Esophagus muscularis mucosa (tissue), 4 donors: ENCODE measurements around the gene PKM. TPM values are rescaled to one million over a fixed set of nuclear protein-coding genes. Genes with fewer than 3 reads are reported as not detected.
A peak's percentile ranks its signal among the peaks of the same experiment; 100 is the strongest.

ENCODE experiments used
- DNase-seq: peaks from one replicate; pipeline ENCODE4 v3.0.0-alpha.2; 2017; ENCODE audit errors: extremely low spot score
- H3K27ac ChIP-seq, 4 donors: fragments of 200-600 bp; sonication (generic); replicated peaks in 1 of 4; 1 replicate in 3 of 4; 2 replicates in 1 of 4; pipeline ENCODE4 v1.5.1; 2016 to 2019; ENCODE audit warnings: mild to moderate bottlenecking in 1 of 4
- H3K27me3 ChIP-seq, 4 donors: fragments of 200-600 bp; sonication (generic); one replicate each; pipeline versions ENCODE4 v1.5.1 to v1.6.0; 2016 to 2019
- H3K36me3 ChIP-seq, 4 donors: fragments of 200-600 bp; sonication (generic); one replicate each; pipeline ENCODE4 v1.5.1; 2016 to 2019
- H3K4me1 ChIP-seq, 4 donors: fragments of 200-600 bp; sonication (generic); one replicate each; pipeline ENCODE4 v1.5.1; 2016 to 2019
- H3K4me3 ChIP-seq, 4 donors: fragments of 200-600 bp; sonication (generic); 1 replicate in 2 of 4; 2 replicates in 2 of 4; pipeline ENCODE4 v1.5.1; 2016 to 2019; ENCODE audit warnings: mild to moderate bottlenecking in 4 of 4, moderate library complexity in 1 of 4
- H3K9me3 ChIP-seq, 4 donors: fragments of 200-600 bp; sonication (generic); 1 replicate in 3 of 4; 2 replicates in 1 of 4; pipeline ENCODE4 v1.5.1; 2016 to 2019
- CTCF ChIP-seq, 3 experiments: fragments of 200-600 bp in 2 of 3; fragments of 450-650 bp in 1 of 3; sonication (generic) in 2 of 3; IDR thresholded peaks; one replicate each; pipeline ENCODE4 v1.5.1; 2017 to 2019; ENCODE audit warnings: antibody characterized with exemption in 3 of 3, mild to moderate bottlenecking in 2 of 3, moderate library complexity in 1 of 3
- EP300 ChIP-seq: sonication (generic); formaldehyde crosslinking; IDR thresholded peaks from one replicate; pipeline ENCODE4 v1.6.1; 2017; ENCODE audit warnings: antibody characterized with exemption
- POLR2A ChIP-seq: fragments of 450-650 bp; IDR thresholded peaks from one replicate; pipeline ENCODE4 v1.6.1; 2017; ENCODE audit warnings: antibody characterized with exemption, moderate library complexity, mild to moderate bottlenecking, low read depth
- POLR2AphosphoS5 ChIP-seq, 2 donors: sonication (generic); formaldehyde crosslinking; IDR thresholded peaks; one replicate each; pipeline ENCODE4 v1.6.1; 2017; ENCODE audit warnings: antibody characterized with exemption in 2 of 2
- WGBS: methylation state at CpG from one replicate; pipeline ENCODE4 v1.1.5; 2018; 5-methylcytosine and 5-hydroxymethylcytosine counted together
- intact Hi-C: fragments of 100-400 bp; cut with DNase I; formaldehyde crosslinking; loops from one replicate; pipeline ENCODE4 v1.15.1; 2023
- total RNA-seq, 4 donors: library from RNA; depleted of rRNA; stranded (reverse); fragments of >200 nt; gene quantifications; one replicate each; pipeline versions ENCODE4 v1.1.0 to v1.2.1, GENCODE V29; 2016

Gene PKM
- total RNA-seq, 4 donors from 2014 or later, result 392 to 605 (median 482) TPM

- H3K9me3 ChIP-seq, result no peaks in the 10 kb centered on the region
- peak overlapping the region in 2 of 4 donors; percentile 38 to 40 for H3K27ac ChIP-seq
- H3K4me3 ChIP-seq, result no peak overlapping the region
- intact Hi-C loops, result no loop called here
- no peak for TF ChIP-seq CTCF (IDR thresholded peaks at IDR 0.05)
- TF ChIP-seq POLR2A, result no peak
- TF ChIP-seq EP300, result no peak
- TF ChIP-seq POLR2AphosphoS5 (IDR thresholded peaks at IDR 0.05), result no peak
- peaks cover 14 to 38% (median 31%) of the 10 kb centered on the region in 4 donors for H3K4me1 ChIP-seq
- 89% methylated on average over 5 of the region's 5 CpGs for WGBS
- no peak for DNase-seq
- H3K36me3 ChIP-seq, result no peaks in the 10 kb centered on the region
- H3K27me3 ChIP-seq, result peaks cover 0 to 46% (median 8%) of the 10 kb centered on the region in 4 donors
Observed at GRCh38 chr15:72180761-72181324, 50.1 kb downstream of the PKM start.

GRCh38 chr15:72179950-72180581, 50.9 kb downstream of the PKM start:
- intact Hi-C loops, result no loop called here
- no peak for DNase-seq
- 70% methylated on average over 11 of the region's 16 CpGs for WGBS
- no peaks in the 10 kb centered on the region for H3K36me3 ChIP-seq
- TF ChIP-seq POLR2AphosphoS5 (IDR thresholded peaks at IDR 0.05) (peak; percentile 24 to 28), POLR2A (no peak)
- H3K27ac ChIP-seq, result peak overlapping the region in 2 of 4 donors; percentile 40 to 42
- peaks cover 0 to 54% (median 8%) of the 10 kb centered on the region in 4 donors for H3K27me3 ChIP-seq
- H3K4me1 ChIP-seq, result peaks cover 14 to 40% (median 31%) of the 10 kb centered on the region in 4 donors
- peak overlapping the region in 1 of 4 donors; percentile 7 for H3K4me3 ChIP-seq
- H3K9me3 ChIP-seq, result no peaks in the 10 kb centered on the region

- Histone ChIP-seq H3K4me1 (peaks cover 10 to 35% (median 25%) of the 10 kb centered on the region in 4 donors), H3K36me3 (no peaks in the 10 kb centered on the region), H3K9me3 (no peaks in the 10 kb centered on the region), H3K27me3 (peaks cover 0 to 52% (median 7%) of the 10 kb centered on the region in 4 donors), H3K4me3 (no peak overlapping the region), H3K27ac (no peak overlapping the region)
- TF ChIP-seq POLR2AphosphoS5 (IDR thresholded peaks at IDR 0.05), result no peak
- no peak for TF ChIP-seq POLR2A
- no peak for TF ChIP-seq CTCF (IDR thresholded peaks at IDR 0.05)
- TF ChIP-seq EP300, result no peak
- intact Hi-C loops, result no loop called here
- 83% methylated on average over 13 of the region's 13 CpGs for WGBS
- DNase-seq, result no peak
Observed at GRCh38 chr15:72178976-72179585, 51.9 kb downstream of the PKM start.

GRCh38 chr15:72176743-72177142, 54.2 kb downstream of the PKM start:
- no peaks in the 10 kb centered on the region for H3K36me3 ChIP-seq
- 89% methylated on average over 3 of the region's 3 CpGs for WGBS
- H3K27me3 ChIP-seq, result peaks cover 0 to 38% (median 2%) of the 10 kb centered on the region in 4 donors

More at GRCh38 chr15:72176743-72177142, 54.2 kb downstream of the PKM start:
- intact Hi-C loops, result no loop called here
- Histone ChIP-seq H3K4me3 (no peak overlapping the region), H3K27ac (no peak overlapping the region), H3K4me1 (peaks cover 6 to 28% (median 17%) of the 10 kb centered on the region in 4 donors), H3K9me3 (no peaks in the 10 kb centered on the region)
- TF ChIP-seq CTCF (IDR thresholded peaks at IDR 0.05), result no peak
- no peak for TF ChIP-seq POLR2A
- no peak for TF ChIP-seq POLR2AphosphoS5 (IDR thresholded peaks at IDR 0.05)
- no peak for TF ChIP-seq EP300
- no peak for DNase-seq
